HG03354 (cell line): ENCODE data around the gene CSNK1G1.
A peak's percentile ranks its signal among the peaks of the same experiment; 100 is the strongest.
"Not testable (repeated sequence)": the region's sequence is repeated elsewhere in the genome, so short reads cannot be mapped to it uniquely, and the experiment has no call there.

Experiments
- ATAC-seq: cut with Tn5 transposase; IDR thresholded peaks from one replicate; pipeline ENCODE4 v1.9.1; 2021; ENCODE audit warnings: mild to moderate bottlenecking; ENCODE audit not compliant: unreplicated experiment, poor library complexity, severe bottlenecking

Gene CSNK1G1

GRCh38 chr15:64355944-64356709, at the start of gene CSNK1G1:
Gene CSNK1G1, minus strand, starts transcription at chr15:64356173. Its CDS starts 55,674 bp downstream, at chr15:64300499.
- peak; percentile 98 for ATAC-seq

GRCh38 chr15:64400583-64400982, 44.6 kb upstream of the CSNK1G1 start:
- ATAC-seq, result no peak

GRCh38 chr15:64398575-64398974, 42.6 kb upstream of the CSNK1G1 start:
- no peak for ATAC-seq

- no peak for ATAC-seq
Observed at GRCh38 chr15:64396789-64397188, 40.8 kb upstream of the CSNK1G1 start.

- not testable (repeated sequence) for ATAC-seq
Observed at GRCh38 chr15:64392471-64392870, 36.5 kb upstream of the CSNK1G1 start.

- ATAC-seq, result no peak
Observed at GRCh38 chr15:64389036-64389435, 33.1 kb upstream of the CSNK1G1 start.

- peak; percentile 96 for ATAC-seq
Observed at GRCh38 chr15:64387562-64388168, 31.7 kb upstream of the CSNK1G1 start, which contains the start of gene TRIP4. Gene TRIP4, plus strand, starts transcription at chr15:64387836. Its CDS starts 28 bp downstream, at chr15:64387864.

GRCh38 chr15:64386291-64386690, 30.3 kb upstream of the CSNK1G1 start:
- no peak for ATAC-seq

GRCh38 chr15:64383760-64384159, 27.8 kb upstream of the CSNK1G1 start:
- no peak for ATAC-seq

GRCh38 chr15:64381000-64381751, 25.2 kb upstream of the CSNK1G1 start, which contains the start of gene PCLAF:
Gene PCLAF, minus strand, starts transcription at chr15:64381441. Its CDS starts 70 bp downstream, at chr15:64381371.
- ATAC-seq, result peak; percentile 98

- ATAC-seq, result not testable (repeated sequence)
Observed at GRCh38 chr15:64380130-64380870, 24.3 kb upstream of the CSNK1G1 start.

GRCh38 chr15:64379216-64379960, 23.4 kb upstream of the CSNK1G1 start:
- no peak for ATAC-seq

- no peak for ATAC-seq
Observed at GRCh38 chr15:64373360-64373759, 17.4 kb upstream of the CSNK1G1 start.

- ATAC-seq, result not testable (repeated sequence)
Observed at GRCh38 chr15:64371383-64371782, 15.4 kb upstream of the CSNK1G1 start.

- no peak for ATAC-seq
Observed at GRCh38 chr15:64369078-64369607, 13.2 kb upstream of the CSNK1G1 start.

- ATAC-seq, result no peak
Observed at GRCh38 chr15:64361259-64361658, 5.3 kb upstream of the CSNK1G1 start.

GRCh38 chr15:64356710-64357040, 702 bp upstream of the CSNK1G1 start:
- no peak for ATAC-seq

- peak; percentile 26 for ATAC-seq
Observed at GRCh38 chr15:64355348-64355943, 527 bp downstream of the CSNK1G1 start.
